Kidney (tissue), 14 donors: ENCODE data around the gene CHPF. TPM values are rescaled to one million over a fixed set of nuclear protein-coding genes. Genes with fewer than 3 reads are reported as not detected.
A peak's percentile ranks its signal among the peaks of the same experiment; 100 is the strongest.

Source experiments
- DNase-seq, 5 donors: peaks; one replicate each; pipeline ENCODE4 v3.0.0-alpha.2; 2013 to 2020
- FAIRE-seq: peaks from 2 replicates; lab custom pipeline; 2012; peaks lifted over from hg19 to GRCh38; lab: Jason Lieb, UNC
- H3K27ac ChIP-seq, 2 donors: one replicate each; pipeline ENCODE4 v1.7.0; 2013; ENCODE audit warnings: low read depth in 2 of 2, low read length in 2 of 2, inconsistent platforms in 1 of 2
- H3K27me3 ChIP-seq: one replicate; pipeline ENCODE4 v1.7.1; 2013; ENCODE audit warnings: low read length, inconsistent platforms; ENCODE audit not compliant: control insufficient read depth, insufficient read depth
- H3K36me3 ChIP-seq, 3 donors: one replicate each; pipeline versions ENCODE4 v1.7.0 to v1.7.1; 2013; ENCODE audit warnings: low read length in 3 of 3, control low read depth in 1 of 3, inconsistent platforms in 1 of 3; ENCODE audit not compliant: insufficient read depth in 3 of 3, control insufficient read depth in 2 of 3
- H3K4me1 ChIP-seq, 3 donors: one replicate each; pipeline versions ENCODE4 v1.7.0 to v1.7.1; 2013; ENCODE audit warnings: low read length in 3 of 3, inconsistent platforms in 1 of 3, low read depth in 1 of 3; ENCODE audit not compliant: control insufficient read depth in 2 of 3, insufficient read depth in 2 of 3
- H3K4me3 ChIP-seq, 3 donors: one replicate each; pipeline versions ENCODE4 v1.7.0 to v1.8.1; 2013; ENCODE audit warnings: low read length in 3 of 3, control low read depth in 1 of 3, inconsistent platforms in 1 of 3
- H3K9ac ChIP-seq, 3 donors: one replicate each; pipeline versions ENCODE4 v1.7.0 to v1.7.1; 2013; ENCODE audit warnings: low read length in 3 of 3, control low read depth in 1 of 3, inconsistent platforms in 1 of 3
- H3K9me3 ChIP-seq, 3 donors: one replicate each; pipeline versions ENCODE4 v1.7.0 to v1.7.1; 2013; ENCODE audit warnings: low read length in 3 of 3, control low read depth in 1 of 3, inconsistent platforms in 1 of 3; ENCODE audit not compliant: control insufficient read depth in 2 of 3, insufficient read depth in 1 of 3
- CTCF ChIP-seq: IDR thresholded peaks from 3 replicates; pipeline ENCODE4 v1.5.1; 2012; ENCODE audit warnings: mild to moderate bottlenecking, moderate library complexity, borderline replicate concordance; ENCODE audit not compliant: insufficient read depth; ENCODE audit errors: extremely low read depth
- intact Hi-C: fragments of 100-400 bp; cut with DNase I; formaldehyde crosslinking; loops from one replicate; pipeline ENCODE4 v1.11.1; 2022
- polyA plus RNA-seq: library from polyadenylated mRNA; stranded (reverse); fragments of 350-450 nt; fragmentation: Illumina TruSeq; extraction: RNeasy Lipid Tissue Mini Kit (QIAGEN cat#74804); gene quantifications from one replicate; pipeline ENCODE4 v1.2.3, GENCODE V29; 2014; ENCODE audit warnings: low read depth, low replicate concordance; ENCODE audit not compliant: insufficient read depth
- total RNA-seq: library from RNA; stranded (reverse); fragmentation: NEBNext Ultra II Directional; extraction: Animal tissue kit (Norgen Biotek cat#: 25700); gene quantifications from one replicate; pipeline ENCODE4 v1.2.1, GENCODE V29; 2021
- donor health status: control.
- donor health status: control.
- donor health status: control.
- donor health status: control.
- donor health status: control.
- donor health status: DM: yes; HTN: yes; CAD: no.
- donor health status: Normal renal cell carcinoma (clear cell type).

CHPF gene
- total and polyA plus RNA-seq, 2 donors from 2014 or later, result 57.3 to 59.5 TPM

GRCh38 chr2:219545295-219545942 is 1.8 kb upstream of the CHPF start:
- intact Hi-C loops, result no loop called here

GRCh38 chr2:219544567-219544966 is 958 bp upstream of the CHPF start:
- peak in 1 of 5 donors; percentile 63 for DNase-seq
- no peak for TF ChIP-seq CTCF
- intact Hi-C loops, result no loop called here
- Histone ChIP-seq H3K27ac (no peak overlapping the region), H3K4me3 (peak overlapping the region; percentile 23 to 72 (median 47)), H3K9ac (peak overlapping the region in 1 of 3 donors; percentile 58), H3K4me1 (peaks cover 4 to 18% (median 9%) of the 10 kb centered on the region in 3 donors), H3K27me3 (no peaks in the 10 kb centered on the region), H3K9me3 (no peaks in the 10 kb centered on the region), H3K36me3 (peaks cover 0 to 8% (median 8%) of the 10 kb centered on the region in 3 donors)
- FAIRE-seq, result no peak

More at GRCh38 chr2:219545295-219545942, 1.8 kb upstream of the CHPF start:
- FAIRE-seq, result no peak
- H3K27ac ChIP-seq, result no peak overlapping the region
- H3K9me3 ChIP-seq, result no peaks in the 10 kb centered on the region
- peaks cover 4 to 18% (median 9%) of the 10 kb centered on the region in 3 donors for H3K4me1 ChIP-seq
- DNase-seq, result no peak
- H3K9ac ChIP-seq, result no peak overlapping the region
- H3K27me3 ChIP-seq, result no peaks in the 10 kb centered on the region
- H3K4me3 ChIP-seq, result no peak overlapping the region
- no peak for TF ChIP-seq CTCF
- peaks cover 0 to 8% (median 7%) of the 10 kb centered on the region in 3 donors for H3K36me3 ChIP-seq

GRCh38 chr2:219542931-219543595 is 546 bp downstream of the CHPF start:
- Histone ChIP-seq H3K9me3 (no peaks in the 10 kb centered on the region), H3K9ac (peak overlapping the region; percentile 36 to 63 (median 59)), H3K36me3 (peaks cover 0 to 8% (median 8%) of the 10 kb centered on the region in 3 donors), H3K27ac (peak overlapping the region; percentile 79 to 83), H3K4me1 (peaks cover 4 to 18% (median 9%) of the 10 kb centered on the region in 3 donors), H3K27me3 (no peaks in the 10 kb centered on the region), H3K4me3 (peak overlapping the region; percentile 50 to 72 (median 66))
- no peak for TF ChIP-seq CTCF
- intact Hi-C loops, result no loop called here
- DNase-seq (peak in 3 of 5 donors; percentile 30 to 71 (median 61)), FAIRE-seq (no peak)
